ENCODE measurements around the gene ANKRD60.

DNA sequence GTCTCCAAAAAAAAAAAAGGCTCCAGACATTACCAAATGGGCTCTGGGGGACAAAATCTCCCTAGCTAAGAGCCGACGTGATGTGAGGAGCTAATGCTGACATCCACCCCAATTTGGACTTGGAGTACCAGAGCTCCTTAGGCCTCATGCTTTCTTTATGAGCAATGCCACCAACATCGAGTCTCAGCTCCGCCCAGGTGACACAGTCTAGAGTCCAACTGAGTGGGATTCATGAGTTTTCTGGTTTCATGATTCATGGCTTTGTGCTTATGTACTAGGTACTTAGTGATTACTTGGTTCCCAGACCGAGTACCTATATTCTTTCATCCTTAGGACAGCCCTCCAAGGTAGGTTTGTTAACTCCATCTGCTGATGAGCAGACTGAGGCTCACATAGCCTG, 4.4 kb downstream of the ANKRD60 start:
- no peak for TF ChIP-seq FOXM1 (IDR thresholded peaks at IDR 0.05; ENCODE audit: borderline replicate concordance, low read depth)
- no peak for TF ChIP-seq ZBTB7A (IDR thresholded peaks at IDR 0.05; ENCODE audit: low read depth)
- TF ChIP-seq, protein P1, sequence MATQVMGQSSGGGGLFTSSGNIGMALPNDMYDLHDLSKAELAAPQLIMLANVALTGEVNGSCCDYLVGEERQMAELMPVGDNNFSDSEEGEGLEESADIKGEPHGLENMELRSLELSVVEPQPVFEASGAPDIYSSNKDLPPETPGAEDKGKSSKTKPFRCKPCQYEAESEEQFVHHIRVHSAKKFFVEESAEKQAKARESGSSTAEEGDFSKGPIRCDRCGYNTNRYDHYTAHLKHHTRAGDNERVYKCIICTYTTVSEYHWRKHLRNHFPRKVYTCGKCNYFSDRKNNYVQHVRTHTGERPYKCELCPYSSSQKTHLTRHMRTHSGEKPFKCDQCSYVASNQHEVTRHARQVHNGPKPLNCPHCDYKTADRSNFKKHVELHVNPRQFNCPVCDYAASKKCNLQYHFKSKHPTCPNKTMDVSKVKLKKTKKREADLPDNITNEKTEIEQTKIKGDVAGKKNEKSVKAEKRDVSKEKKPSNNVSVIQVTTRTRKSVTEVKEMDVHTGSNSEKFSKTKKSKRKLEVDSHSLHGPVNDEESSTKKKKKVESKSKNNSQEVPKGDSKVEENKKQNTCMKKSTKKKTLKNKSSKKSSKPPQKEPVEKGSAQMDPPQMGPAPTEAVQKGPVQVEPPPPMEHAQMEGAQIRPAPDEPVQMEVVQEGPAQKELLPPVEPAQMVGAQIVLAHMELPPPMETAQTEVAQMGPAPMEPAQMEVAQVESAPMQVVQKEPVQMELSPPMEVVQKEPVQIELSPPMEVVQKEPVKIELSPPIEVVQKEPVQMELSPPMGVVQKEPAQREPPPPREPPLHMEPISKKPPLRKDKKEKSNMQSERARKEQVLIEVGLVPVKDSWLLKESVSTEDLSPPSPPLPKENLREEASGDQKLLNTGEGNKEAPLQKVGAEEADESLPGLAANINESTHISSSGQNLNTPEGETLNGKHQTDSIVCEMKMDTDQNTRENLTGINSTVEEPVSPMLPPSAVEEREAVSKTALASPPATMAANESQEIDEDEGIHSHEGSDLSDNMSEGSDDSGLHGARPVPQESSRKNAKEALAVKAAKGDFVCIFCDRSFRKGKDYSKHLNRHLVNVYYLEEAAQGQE (IDR thresholded peaks at IDR 0.05; ENCODE audit: low read depth), result no peak
- TF ChIP-seq EGR1 (IDR thresholded peaks at IDR 0.05), result no peak
